ENCODE measurements around the gene LMBRD2. TPM values are rescaled to one million over a fixed set of nuclear protein-coding genes. Genes with fewer than 3 reads are reported as not detected.

The LMBRD2 gene
- polyA plus RNA-seq, 1 donor (not counting 4 experiments of a cell fraction or from before 2014, with no cell fraction given): 4.7 TPM

- H3K9ac ChIP-seq (ENCODE audit: control insufficient read depth, extremely low read depth, insufficient read depth, low read length): no peak overlapping the region
Measured at GRCh38 chr5:36180556-36181350, 29.1 kb upstream of the LMBRD2 start.

GRCh38 chr5:36179950-36180349 is 28.3 kb upstream of the LMBRD2 start:
- no peak overlapping the region for H3K4me3 ChIP-seq (ENCODE audit: control insufficient read depth in 2 of 3, extremely low read depth in 1 of 3, insufficient read depth in 2 of 3, low read depth in 1 of 3, low read length in 3 of 3)
- H2AFZ ChIP-seq (ENCODE audit: control insufficient read depth, low read length): no peak overlapping the region
- H3K36me3 ChIP-seq (ENCODE audit: control insufficient read depth in 2 of 2, extremely low read depth in 1 of 2, insufficient read depth in 2 of 2, low read length in 2 of 2): peaks cover 12 to 18% of the 10 kb centered on the region in 2 experiments
- TF ChIP-seq EZH2 (IDR thresholded peaks at IDR 0.05; ENCODE audit: low read length) (no peak), CTCF (optimal IDR thresholded peaks at IDR 0.05 in 1 of 3, IDR thresholded peaks at IDR 0.05 in 1 of 3, conservative IDR thresholded peaks at IDR 0.05 in 1 of 3; ENCODE audit: extremely low read depth in 1 of 3, insufficient read depth in 2 of 3, low read length in 3 of 3) (no peak)
- no peak overlapping the region for H3K4me2 ChIP-seq (ENCODE audit: control insufficient read depth, extremely low read depth, insufficient read depth, low read depth, low read length)
- DNase-seq (ENCODE audit: low read depth, low spot score) (no peak), FAIRE-seq (no peak)
- H3K9ac ChIP-seq (ENCODE audit: control insufficient read depth, extremely low read depth, insufficient read depth, low read length): no peak overlapping the region
- no peak overlapping the region for H3K27ac ChIP-seq (ENCODE audit: control insufficient read depth, insufficient read depth, low read length)
- no peaks in the 10 kb centered on the region for H3K9me3 ChIP-seq (ENCODE audit: control insufficient read depth, low read depth, low read length)
- no peaks in the 10 kb centered on the region for H3K79me2 ChIP-seq (ENCODE audit: control insufficient read depth, insufficient read depth, low read length)
- H4K20me1 ChIP-seq (ENCODE audit: control insufficient read depth, extremely low read depth, insufficient read depth, low read length): no peaks in the 10 kb centered on the region
- H3K4me1 ChIP-seq (ENCODE audit: control insufficient read depth, extremely low read depth, insufficient read depth, low read length): no peaks in the 10 kb centered on the region
- no peaks in the 10 kb centered on the region for H3K27me3 ChIP-seq (ENCODE audit: control insufficient read depth, extremely low read depth, insufficient read depth, low read length)
- dilution Hi-C loops (cut with MboI; ENCODE audit: extremely low pct_ligation_motif_present, low sequenced_read_pairs): no loop called here
- H3K9me1 ChIP-seq (ENCODE audit: control insufficient read depth, extremely low read depth, insufficient read depth, low read length): no peaks in the 10 kb centered on the region

More at GRCh38 chr5:36180556-36181350, 29.1 kb upstream of the LMBRD2 start:
- Histone ChIP-seq H3K27me3 (ENCODE audit: control insufficient read depth, extremely low read depth, insufficient read depth, low read length) (no peaks in the 10 kb centered on the region), H3K9me3 (ENCODE audit: control insufficient read depth, low read depth, low read length) (no peaks in the 10 kb centered on the region), H4K20me1 (ENCODE audit: control insufficient read depth, extremely low read depth, insufficient read depth, low read length) (no peaks in the 10 kb centered on the region), H3K9me1 (ENCODE audit: control insufficient read depth, extremely low read depth, insufficient read depth, low read length) (no peaks in the 10 kb centered on the region), H3K4me2 (ENCODE audit: control insufficient read depth, extremely low read depth, insufficient read depth, low read depth, low read length) (no peak overlapping the region), H3K4me1 (ENCODE audit: control insufficient read depth, extremely low read depth, insufficient read depth, low read length) (no peaks in the 10 kb centered on the region), H3K27ac (ENCODE audit: control insufficient read depth, insufficient read depth, low read length) (no peak overlapping the region), H3K36me3 (ENCODE audit: control insufficient read depth in 2 of 2, extremely low read depth in 1 of 2, insufficient read depth in 2 of 2, low read length in 2 of 2) (peaks cover 11 to 13% of the 10 kb centered on the region in 2 experiments), H3K79me2 (ENCODE audit: control insufficient read depth, insufficient read depth, low read length) (no peaks in the 10 kb centered on the region), H3K4me3 (ENCODE audit: control insufficient read depth in 2 of 3, extremely low read depth in 1 of 3, insufficient read depth in 2 of 3, low read depth in 1 of 3, low read length in 3 of 3) (no peak overlapping the region), H2AFZ (ENCODE audit: control insufficient read depth, low read length) (no peak overlapping the region)
- TF ChIP-seq CTCF (optimal IDR thresholded peaks at IDR 0.05 in 1 of 3, IDR thresholded peaks at IDR 0.05 in 1 of 3, conservative IDR thresholded peaks at IDR 0.05 in 1 of 3; ENCODE audit: extremely low read depth in 1 of 3, insufficient read depth in 2 of 3, low read length in 3 of 3) (no peak), EZH2 (IDR thresholded peaks at IDR 0.05; ENCODE audit: low read length) (no peak)
- DNase-seq (ENCODE audit: low read depth, low spot score): no peak
- FAIRE-seq: no peak
- dilution Hi-C loops (cut with MboI; ENCODE audit: extremely low pct_ligation_motif_present, low sequenced_read_pairs): no loop called here

Data from keratinocyte (primary cell).